HepG2 (cell line): Measurements from ENCODE around the gene ADAMTS17. TPM values are rescaled to one million over a fixed set of nuclear protein-coding genes. Genes with fewer than 3 reads are reported as not detected.

ENCODE experiments used
- DMAP1 ChIP-seq: IDR thresholded peaks from 2 replicates; pipeline ENCODE4 v1.6.1; 2016
- HMG20B ChIP-seq: conservative IDR thresholded peaks from 2 replicates; pipeline ENCODE4 v1.6.1; 2016; ENCODE audit warnings: missing genetic modification reagents, missing compliant biosample characterization
- KLF12 ChIP-seq: sonication (generic); formaldehyde crosslinking; IDR thresholded peaks from 2 replicates; pipeline ENCODE4 v1.4.0; 2020; ENCODE audit warnings: missing genetic modification reagents, borderline replicate concordance
- NFYC ChIP-seq: IDR thresholded peaks from 2 replicates; pipeline ENCODE4 v1.6.1; 2016; ENCODE audit warnings: missing genetic modification reagents, missing compliant biosample characterization
- NR1H2 ChIP-seq: sonication (generic); formaldehyde crosslinking; IDR thresholded peaks from 2 replicates; pipeline ENCODE4 v1.8.1; 2022; ENCODE audit warnings: low read depth, missing genetic modification reagents, borderline replicate concordance
- RORA ChIP-seq: sonication (generic); formaldehyde crosslinking; IDR thresholded peaks from 2 replicates; pipeline ENCODE4 v1.5.0; 2020; ENCODE audit warnings: mild to moderate bottlenecking, missing genetic modification reagents, moderate library complexity
- SIN3A ChIP-seq: IDR thresholded peaks from 2 replicates; pipeline ENCODE4 v1.6.1; 2011; ENCODE audit warnings: low read depth, mild to moderate bottlenecking, control low read depth, low read length, borderline replicate concordance
- SP2 ChIP-seq: sonication (generic); formaldehyde crosslinking; IDR thresholded peaks from 2 replicates; pipeline ENCODE4 v1.5.1; 2020; ENCODE audit warnings: mild to moderate bottlenecking, missing genetic modification reagents
- TAF15 ChIP-seq: fragments of 200-400 bp; formaldehyde crosslinking; IDR thresholded peaks from one replicate; pipeline ENCODE4 v1.6.1; 2018; ENCODE audit warnings: mild to moderate bottlenecking, low read depth, low read length; ENCODE audit not compliant: poor library complexity, severe bottlenecking
- TBP ChIP-seq: sonication (generic); formaldehyde crosslinking; IDR thresholded peaks from 2 replicates; pipeline ENCODE4 v1.5.0; 2020; ENCODE audit warnings: missing genetic modification reagents
- TCF7 ChIP-seq: sonication (generic); IDR thresholded peaks from 2 replicates; pipeline ENCODE4 v1.6.1; 2016; ENCODE audit warnings: antibody characterized with exemption, low read depth
- U2AF1 ChIP-seq: fragments of 200-400 bp; formaldehyde crosslinking; optimal IDR thresholded peaks from 2 replicates; pipeline ENCODE3; 2017; ENCODE audit warnings: mild to moderate bottlenecking, low read depth, low read length
- WIZ ChIP-seq: sonication (generic); formaldehyde crosslinking; IDR thresholded peaks from 2 replicates; pipeline ENCODE4 v1.5.1; 2020; ENCODE audit warnings: mild to moderate bottlenecking, missing genetic modification reagents
- YEATS4 ChIP-seq: sonication (generic); formaldehyde crosslinking; IDR thresholded peaks from 2 replicates; pipeline ENCODE4 v1.4.0; 2020; ENCODE audit warnings: missing genetic modification reagents, borderline replicate concordance
- polyA plus RNA-seq, 8 experiments: library from polyadenylated mRNA; depleted of rRNA in 3 of 8; stranded (reverse) in 7 of 8; unstranded in 1 of 8; fragments of >200 nt; fragmentation: Illumina TruSeq in 4 of 8; extraction: Trizol in 4 of 8; gene quantifications; 2 replicates each; pipeline versions ENCODE4 v1.2.1 to v1.2.3, GENCODE V29; 2011 to 2016; ENCODE audit warnings: low read depth in 4 of 8, missing spikeins in 1 of 8, mixed read lengths in 1 of 8; ENCODE audit not compliant: insufficient read depth in 1 of 8
- total RNA-seq, 5 experiments: library from RNA; depleted of rRNA; stranded (reverse); fragments of >200 nt; fragmentation: Illumina TruSeq; extraction: Trizol; gene quantifications; 2 replicates each; pipeline ENCODE4 v1.2.3, GENCODE V29; 2016; ENCODE audit warnings: low read depth in 1 of 5
- TF ChIP-seq, protein P1 (sequence below): sonication (generic); formaldehyde crosslinking; IDR thresholded peaks from 2 replicates; pipeline ENCODE4 v1.8.1; 2023; ENCODE audit warnings: mild to moderate bottlenecking, moderate library complexity, missing genetic modification reagents
- TF ChIP-seq, protein P2 (sequence below), 2 experiments: sonication (generic) in 1 of 2; formaldehyde crosslinking in 1 of 2; IDR thresholded peaks; 2 replicates each; pipeline versions ENCODE4 v1.4.0 to v1.6.1; 2018 to 2020; ENCODE audit warnings: missing genetic modification reagents in 2 of 2, borderline replicate concordance in 1 of 2, low read depth in 1 of 2, mild to moderate bottlenecking in 1 of 2, missing biosample characterization in 1 of 2
- TF ChIP-seq, protein P3 (sequence below): sonication (generic); formaldehyde crosslinking; IDR thresholded peaks from 2 replicates; pipeline ENCODE4 v1.4.0; 2020; ENCODE audit warnings: missing genetic modification reagents
- TF ChIP-seq, protein P4 (sequence below): IDR thresholded peaks from 2 replicates; pipeline ENCODE4 v1.4.0; 2020; ENCODE audit warnings: mild to moderate bottlenecking, missing genetic modification reagents
- TF ChIP-seq, protein P5 (sequence below): sonication (generic); formaldehyde crosslinking; IDR thresholded peaks from 2 replicates; pipeline ENCODE4 v1.5.0; 2020; ENCODE audit warnings: missing genetic modification reagents, mild to moderate bottlenecking, borderline replicate concordance

ADAMTS17 gene
- total and polyA plus RNA-seq, 2 of the 13 experiments (the other 11 are each of a cell fraction or from before 2014, with no cell fraction given), result 0.02 to 0.04 TPM

DNA sequence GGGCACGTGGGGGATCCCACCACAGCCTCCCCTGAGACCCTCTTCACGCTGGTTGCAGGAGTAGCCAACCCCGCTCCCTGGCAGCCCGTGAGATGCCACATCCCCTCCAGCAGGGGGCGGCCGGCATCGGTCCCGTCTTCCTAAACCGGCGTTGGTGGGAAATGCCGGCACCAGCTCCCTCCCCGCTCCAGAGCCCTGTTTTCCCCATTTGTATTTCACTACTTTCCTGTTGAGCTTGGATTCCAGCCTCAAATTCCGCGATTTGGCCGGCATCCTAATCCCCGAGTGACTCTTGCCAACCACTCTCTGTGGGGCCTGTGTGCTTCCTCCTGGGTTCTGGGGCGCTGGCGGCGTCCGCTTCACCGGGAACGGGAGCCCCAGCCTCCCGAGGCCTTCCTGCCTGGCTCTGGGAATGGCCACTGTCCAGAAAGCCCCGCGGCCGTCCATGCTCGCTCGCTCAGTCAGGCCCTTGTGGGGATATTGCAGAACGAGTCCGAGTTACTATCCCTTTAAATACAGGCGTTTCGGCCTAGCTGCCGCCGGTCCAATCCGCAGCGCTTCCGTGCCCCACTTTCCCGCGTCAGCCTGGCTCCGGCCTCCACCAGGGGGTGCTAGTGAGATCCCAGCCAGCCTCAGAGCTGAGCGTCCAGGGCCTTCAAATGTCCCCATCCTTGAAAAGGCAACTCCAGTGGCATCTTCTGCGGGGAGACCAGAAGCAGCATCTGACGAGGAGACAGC lies 8.1 kb upstream of the ADAMTS17 start (continued):
- TF ChIP-seq DMAP1 (CRISPR knock-in tag) (no peak), TCF7 (no peak), SIN3A (no peak), NFYC (CRISPR knock-in tag) (peak; percentile 60), HMG20B (CRISPR knock-in tag) (0 out of 2 replicates have a peak, but pooled peaks have one; percentile 24), WIZ (CRISPR knock-in tag) (no peak), SP2 (CRISPR knock-in tag) (no peak; the same call in 1 of the 2 replicates), YEATS4 (CRISPR knock-in tag) (no peak), TBP (CRISPR knock-in tag) (no peak; the same call in 1 of the 2 replicates), TAF15 (no peak), NR1H2 (CRISPR knock-in tag) (no peak), RORA (CRISPR knock-in tag) (no peak), U2AF1 (no peak), KLF12 (CRISPR knock-in tag) (peak; percentile 70; the same call in 1 of the 2 replicates)
- TF ChIP-seq, protein P1, sequence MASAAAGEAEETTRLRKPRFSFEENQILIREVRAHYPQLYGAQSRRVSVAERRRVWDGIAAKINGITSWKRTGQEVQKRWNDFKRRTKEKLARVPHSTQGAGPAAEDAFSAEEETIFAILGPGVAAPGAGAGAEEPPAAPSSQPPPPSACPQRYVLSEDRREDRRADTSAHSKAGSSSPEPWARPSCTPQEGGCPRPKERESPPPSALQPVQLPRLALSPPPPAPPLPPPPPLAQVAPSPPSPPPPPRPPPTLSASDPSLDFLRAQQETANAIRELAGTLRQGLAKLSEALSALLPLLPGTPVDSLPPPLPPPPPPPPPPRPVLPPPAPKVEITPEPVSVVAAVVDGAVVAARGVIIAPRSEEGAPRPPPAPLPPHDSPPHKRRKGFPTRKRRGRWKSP (CRISPR knock-in tag), result 0 out of 2 replicates have a peak, but pooled peaks have one; percentile 56
- TF ChIP-seq, protein P2, sequence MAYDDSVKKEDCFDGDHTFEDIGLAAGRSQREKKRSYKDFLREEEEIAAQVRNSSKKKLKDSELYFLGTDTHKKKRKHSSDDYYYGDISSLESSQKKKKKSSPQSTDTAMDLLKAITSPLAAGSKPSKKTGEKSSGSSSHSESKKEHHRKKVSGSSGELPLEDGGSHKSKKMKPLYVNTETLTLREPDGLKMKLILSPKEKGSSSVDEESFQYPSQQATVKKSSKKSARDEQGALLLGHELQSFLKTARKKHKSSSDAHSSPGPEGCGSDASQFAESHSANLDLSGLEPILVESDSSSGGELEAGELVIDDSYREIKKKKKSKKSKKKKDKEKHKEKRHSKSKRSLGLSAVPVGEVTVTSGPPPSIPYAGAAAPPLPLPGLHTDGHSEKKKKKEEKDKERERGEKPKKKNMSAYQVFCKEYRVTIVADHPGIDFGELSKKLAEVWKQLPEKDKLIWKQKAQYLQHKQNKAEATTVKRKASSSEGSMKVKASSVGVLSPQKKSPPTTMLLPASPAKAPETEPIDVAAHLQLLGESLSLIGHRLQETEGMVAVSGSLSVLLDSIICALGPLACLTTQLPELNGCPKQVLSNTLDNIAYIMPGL (CRISPR knock-in tag; IDR thresholded peaks at IDR 0.05; ENCODE audit: borderline replicate concordance in 1 of 2, low read depth in 1 of 2), result peak; percentile 85 to 88
- TF ChIP-seq, protein P3, sequence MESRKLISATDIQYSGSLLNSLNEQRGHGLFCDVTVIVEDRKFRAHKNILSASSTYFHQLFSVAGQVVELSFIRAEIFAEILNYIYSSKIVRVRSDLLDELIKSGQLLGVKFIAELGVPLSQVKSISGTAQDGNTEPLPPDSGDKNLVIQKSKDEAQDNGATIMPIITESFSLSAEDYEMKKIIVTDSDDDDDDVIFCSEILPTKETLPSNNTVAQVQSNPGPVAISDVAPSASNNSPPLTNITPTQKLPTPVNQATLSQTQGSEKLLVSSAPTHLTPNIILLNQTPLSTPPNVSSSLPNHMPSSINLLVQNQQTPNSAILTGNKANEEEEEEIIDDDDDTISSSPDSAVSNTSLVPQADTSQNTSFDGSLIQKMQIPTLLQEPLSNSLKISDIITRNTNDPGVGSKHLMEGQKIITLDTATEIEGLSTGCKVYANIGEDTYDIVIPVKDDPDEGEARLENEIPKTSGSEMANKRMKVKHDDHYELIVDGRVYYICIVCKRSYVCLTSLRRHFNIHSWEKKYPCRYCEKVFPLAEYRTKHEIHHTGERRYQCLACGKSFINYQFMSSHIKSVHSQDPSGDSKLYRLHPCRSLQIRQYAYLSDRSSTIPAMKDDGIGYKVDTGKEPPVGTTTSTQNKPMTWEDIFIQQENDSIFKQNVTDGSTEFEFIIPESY (CRISPR knock-in tag), result peak; percentile 76; the same call in 1 of the 2 replicates
- TF ChIP-seq, protein P4, sequence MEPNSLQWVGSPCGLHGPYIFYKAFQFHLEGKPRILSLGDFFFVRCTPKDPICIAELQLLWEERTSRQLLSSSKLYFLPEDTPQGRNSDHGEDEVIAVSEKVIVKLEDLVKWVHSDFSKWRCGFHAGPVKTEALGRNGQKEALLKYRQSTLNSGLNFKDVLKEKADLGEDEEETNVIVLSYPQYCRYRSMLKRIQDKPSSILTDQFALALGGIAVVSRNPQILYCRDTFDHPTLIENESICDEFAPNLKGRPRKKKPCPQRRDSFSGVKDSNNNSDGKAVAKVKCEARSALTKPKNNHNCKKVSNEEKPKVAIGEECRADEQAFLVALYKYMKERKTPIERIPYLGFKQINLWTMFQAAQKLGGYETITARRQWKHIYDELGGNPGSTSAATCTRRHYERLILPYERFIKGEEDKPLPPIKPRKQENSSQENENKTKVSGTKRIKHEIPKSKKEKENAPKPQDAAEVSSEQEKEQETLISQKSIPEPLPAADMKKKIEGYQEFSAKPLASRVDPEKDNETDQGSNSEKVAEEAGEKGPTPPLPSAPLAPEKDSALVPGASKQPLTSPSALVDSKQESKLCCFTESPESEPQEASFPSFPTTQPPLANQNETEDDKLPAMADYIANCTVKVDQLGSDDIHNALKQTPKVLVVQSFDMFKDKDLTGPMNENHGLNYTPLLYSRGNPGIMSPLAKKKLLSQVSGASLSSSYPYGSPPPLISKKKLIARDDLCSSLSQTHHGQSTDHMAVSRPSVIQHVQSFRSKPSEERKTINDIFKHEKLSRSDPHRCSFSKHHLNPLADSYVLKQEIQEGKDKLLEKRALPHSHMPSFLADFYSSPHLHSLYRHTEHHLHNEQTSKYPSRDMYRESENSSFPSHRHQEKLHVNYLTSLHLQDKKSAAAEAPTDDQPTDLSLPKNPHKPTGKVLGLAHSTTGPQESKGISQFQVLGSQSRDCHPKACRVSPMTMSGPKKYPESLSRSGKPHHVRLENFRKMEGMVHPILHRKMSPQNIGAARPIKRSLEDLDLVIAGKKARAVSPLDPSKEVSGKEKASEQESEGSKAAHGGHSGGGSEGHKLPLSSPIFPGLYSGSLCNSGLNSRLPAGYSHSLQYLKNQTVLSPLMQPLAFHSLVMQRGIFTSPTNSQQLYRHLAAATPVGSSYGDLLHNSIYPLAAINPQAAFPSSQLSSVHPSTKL (CRISPR knock-in tag), result no peak
- TF ChIP-seq, protein P5, sequence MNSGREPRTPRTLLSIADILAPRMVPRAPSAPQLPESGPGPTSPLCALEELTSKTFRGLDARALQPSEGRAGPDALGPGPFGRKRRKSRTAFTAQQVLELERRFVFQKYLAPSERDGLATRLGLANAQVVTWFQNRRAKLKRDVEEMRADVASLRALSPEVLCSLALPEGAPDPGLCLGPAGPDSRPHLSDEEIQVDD (CRISPR knock-in tag), result 0 out of 2 replicates have a peak, but pooled peaks have one; percentile 55
